Nephron progenitor cell (in vitro differentiated cells): ENCODE data around the gene TMEM198.
A peak's percentile ranks its signal among the peaks of the same experiment; 100 is the strongest.

ENCODE experiments used
- DNase-seq: peaks from one replicate; pipeline ENCODE4 v3.0.0; 2021
- H3K27ac Mint-ChIP-seq: 2 replicates; pipeline ENCODE4 v1.8.0; 2021; ENCODE audit warnings: mild to moderate bottlenecking, moderate library complexity, mixed read lengths
- H3K27me3 Mint-ChIP-seq: 2 replicates; pipeline ENCODE4 v1.8.0; 2021; ENCODE audit warnings: mild to moderate bottlenecking, low read depth, mixed read lengths; ENCODE audit not compliant: poor library complexity
- H3K36me3 Mint-ChIP-seq: 2 replicates; pipeline ENCODE4 v1.8.0; 2021; ENCODE audit warnings: low read depth, mixed read lengths
- H3K4me1 Mint-ChIP-seq: 2 replicates; pipeline ENCODE4 v1.8.0; 2021; ENCODE audit warnings: mixed read lengths
- H3K4me3 Mint-ChIP-seq: 2 replicates; pipeline ENCODE4 v1.8.0; 2021; ENCODE audit warnings: mild to moderate bottlenecking, moderate library complexity, mixed read lengths
- H3K9me3 Mint-ChIP-seq: 2 replicates; pipeline ENCODE4 v1.8.0; 2021; ENCODE audit warnings: mild to moderate bottlenecking, moderate library complexity, mixed read lengths
- CTCF ChIP-seq: fragments of 200-600 bp; sonication (generic); IDR thresholded peaks from 2 replicates; pipeline ENCODE4 v1.5.0; 2021; ENCODE audit warnings: antibody characterized with exemption

The TMEM198 gene

GRCh38 chr2:219501849-219502248 is 42.0 kb upstream of the TMEM198 start:
- DNase-seq: no peak
- peaks cover 5% of the 10 kb centered on the region for H3K36me3 Mint-ChIP-seq
- H3K27me3 Mint-ChIP-seq: peaks cover 43% of the 10 kb centered on the region
- no peak overlapping the region for H3K4me3 Mint-ChIP-seq
- no peak overlapping the region for H3K27ac Mint-ChIP-seq
- TF ChIP-seq CTCF: no peak
- H3K4me1 Mint-ChIP-seq: peaks cover 59% of the 10 kb centered on the region
- no peaks in the 10 kb centered on the region for H3K9me3 Mint-ChIP-seq

GRCh38 chr2:219502618-219503017 is 41.2 kb upstream of the TMEM198 start:
- peaks cover 60% of the 10 kb centered on the region for H3K4me1 Mint-ChIP-seq
- peaks cover 5% of the 10 kb centered on the region for H3K36me3 Mint-ChIP-seq
- DNase-seq: no peak
- H3K27me3 Mint-ChIP-seq: peaks cover 38% of the 10 kb centered on the region
- H3K4me3 Mint-ChIP-seq: no peak overlapping the region
- no peaks in the 10 kb centered on the region for H3K9me3 Mint-ChIP-seq
- TF ChIP-seq CTCF: no peak
- peak overlapping the region; percentile 53 for H3K27ac Mint-ChIP-seq

GRCh38 chr2:219505585-219505984 is 38.2 kb upstream of the TMEM198 start:
- Mint-ChIP-seq H3K36me3 (peaks cover 5% of the 10 kb centered on the region), H3K4me3 (no peak overlapping the region), H3K4me1 (peaks cover 52% of the 10 kb centered on the region), H3K27ac (no peak overlapping the region), H3K27me3 (peaks cover 40% of the 10 kb centered on the region), H3K9me3 (no peaks in the 10 kb centered on the region)
- DNase-seq: no peak
- no peak for TF ChIP-seq CTCF

GRCh38 chr2:219506153-219506801 is 37.6 kb upstream of the TMEM198 start:
- no peak overlapping the region for H3K27ac Mint-ChIP-seq
- DNase-seq: no peak
- no peaks in the 10 kb centered on the region for H3K9me3 Mint-ChIP-seq
- peaks cover 5% of the 10 kb centered on the region for H3K36me3 Mint-ChIP-seq
- no peak for TF ChIP-seq CTCF
- H3K4me3 Mint-ChIP-seq: no peak overlapping the region
- peaks cover 39% of the 10 kb centered on the region for H3K27me3 Mint-ChIP-seq
- peaks cover 52% of the 10 kb centered on the region for H3K4me1 Mint-ChIP-seq

- DNase-seq: no peak
- Mint-ChIP-seq H3K36me3 (peaks cover 5% of the 10 kb centered on the region), H3K27me3 (peaks cover 38% of the 10 kb centered on the region), H3K9me3 (no peaks in the 10 kb centered on the region), H3K4me3 (no peak overlapping the region), H3K27ac (no peak overlapping the region), H3K4me1 (peaks cover 52% of the 10 kb centered on the region)
- TF ChIP-seq CTCF: no peak
These were observed 36.9 kb upstream of the TMEM198 start for GRCh38 chr2:219506802-219507526.
